GM21515 (cell line): ENCODE data around the gene GPR183.
A peak's percentile ranks its signal among the peaks of the same experiment; 100 is the strongest.

Experiments
- ATAC-seq: cut with Tn5 transposase; IDR thresholded peaks from one replicate; pipeline ENCODE4 v1.9.1; 2021; ENCODE audit not compliant: unreplicated experiment

GPR183 gene

DNA sequence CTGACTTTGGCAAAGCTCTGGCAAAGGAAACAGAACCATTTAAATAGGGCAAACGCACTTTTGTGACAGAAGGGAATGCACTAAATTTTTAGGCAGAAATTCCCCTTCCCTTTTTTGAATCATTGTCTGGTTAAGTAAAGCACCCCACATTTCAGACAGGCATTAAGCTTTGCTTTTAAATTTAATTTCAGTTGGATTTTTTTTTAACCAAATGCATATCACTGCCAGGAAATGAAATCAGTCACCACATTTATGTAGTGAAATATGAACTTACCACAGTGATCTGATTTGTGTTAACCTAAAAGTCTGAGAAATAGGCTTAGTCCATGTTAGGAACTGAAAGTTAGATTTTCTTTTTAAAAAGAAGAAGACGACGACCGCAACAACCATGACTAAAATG, 10.8 kb downstream of the GPR183 start:
- peak; percentile 57 for ATAC-seq

DNA sequence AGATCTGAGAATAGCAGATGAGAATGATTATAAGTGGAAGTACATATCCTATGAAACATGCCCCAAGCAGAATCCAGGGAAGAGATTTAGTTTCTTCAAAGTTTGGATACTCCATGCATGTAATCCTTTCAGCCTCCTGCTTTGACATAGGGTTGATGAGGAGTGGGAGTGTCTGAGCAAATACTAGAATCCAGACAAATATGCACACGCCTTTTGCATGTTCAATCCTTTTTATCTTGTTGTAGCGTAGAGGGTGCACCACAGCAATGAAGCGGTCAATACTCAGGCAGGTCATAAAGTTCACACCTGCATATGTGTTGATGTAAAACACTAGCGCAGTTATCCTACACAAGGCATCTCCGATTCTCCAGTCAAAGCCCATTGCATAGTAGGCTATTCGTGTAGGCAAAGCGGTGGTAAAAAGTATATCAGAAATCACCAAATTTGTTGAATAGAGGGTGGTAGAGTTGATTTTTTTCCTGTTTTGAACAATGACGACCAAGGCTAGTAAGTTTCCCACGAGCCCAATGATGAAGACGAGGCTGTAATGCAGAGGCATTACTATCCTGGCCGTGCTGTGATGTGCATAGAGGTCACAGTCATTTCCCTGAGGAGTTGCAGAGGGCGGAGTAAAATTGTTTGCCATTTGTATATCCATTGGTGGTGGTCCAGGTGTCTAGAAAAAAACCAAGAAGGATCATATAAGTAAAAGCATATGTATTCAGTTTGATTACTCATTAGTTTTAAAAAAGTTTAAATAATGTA, 11.5 kb downstream of the GPR183 start:
- ATAC-seq = no peak

DNA sequence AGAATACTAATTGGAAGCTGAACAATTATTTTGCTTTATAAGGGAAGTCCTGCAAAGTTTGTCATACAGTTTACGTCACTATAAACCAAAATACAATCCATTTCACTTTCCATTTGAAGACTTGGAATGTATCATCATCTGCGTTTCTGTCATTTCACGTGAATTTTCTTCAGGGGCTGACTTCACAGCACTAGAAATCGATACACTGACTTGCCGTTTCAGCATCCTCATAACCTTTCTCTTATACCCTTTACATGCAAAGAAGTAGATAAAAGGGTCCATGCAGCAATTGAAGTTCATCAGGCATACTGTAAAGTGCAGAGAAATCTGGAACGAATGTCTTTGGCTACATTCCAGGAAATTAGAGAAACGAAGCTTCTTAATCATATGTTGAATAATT, 12.2 kb downstream of the GPR183 start:
- no peak for ATAC-seq

DNA sequence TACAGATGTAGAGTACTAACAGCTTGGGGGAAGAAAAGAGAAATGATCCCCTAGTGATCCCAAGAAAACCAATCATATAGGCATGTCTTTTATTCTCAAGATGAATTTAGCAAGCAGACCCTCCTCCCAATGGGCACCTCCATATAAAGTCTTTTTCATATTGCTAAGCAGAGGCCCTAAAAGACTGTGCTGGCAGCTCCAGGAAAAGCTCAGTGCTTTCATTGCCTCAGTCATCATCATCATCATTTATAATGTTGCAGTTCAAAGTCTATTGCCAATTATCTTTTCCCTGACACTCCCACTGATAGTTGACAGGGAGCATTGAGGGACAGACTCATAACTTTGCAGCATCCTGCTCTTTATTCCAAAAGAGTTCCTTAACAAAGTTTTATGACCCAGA, 13.0 kb downstream of the GPR183 start:
- ATAC-seq = no peak

DNA sequence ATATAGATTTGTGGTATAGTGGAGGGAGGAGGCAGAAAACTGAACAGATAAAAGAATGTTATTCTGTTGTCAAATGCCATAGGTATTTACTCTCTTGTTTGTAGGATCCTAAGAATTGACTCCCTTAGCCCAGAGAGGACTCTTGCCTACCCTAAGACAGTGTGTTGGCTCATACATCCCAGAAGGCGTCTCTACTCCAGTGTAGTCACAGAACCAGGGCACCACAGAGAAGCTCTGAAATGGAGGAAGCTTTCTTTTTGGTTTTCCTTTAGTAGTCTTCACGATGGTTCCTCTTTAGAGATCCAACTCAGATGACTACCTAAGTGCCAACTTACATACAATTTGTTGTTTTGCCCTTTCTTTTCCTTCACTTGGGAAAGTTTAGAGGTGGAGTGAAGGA, 14.0 kb downstream of the GPR183 start:
- ATAC-seq = no peak

DNA sequence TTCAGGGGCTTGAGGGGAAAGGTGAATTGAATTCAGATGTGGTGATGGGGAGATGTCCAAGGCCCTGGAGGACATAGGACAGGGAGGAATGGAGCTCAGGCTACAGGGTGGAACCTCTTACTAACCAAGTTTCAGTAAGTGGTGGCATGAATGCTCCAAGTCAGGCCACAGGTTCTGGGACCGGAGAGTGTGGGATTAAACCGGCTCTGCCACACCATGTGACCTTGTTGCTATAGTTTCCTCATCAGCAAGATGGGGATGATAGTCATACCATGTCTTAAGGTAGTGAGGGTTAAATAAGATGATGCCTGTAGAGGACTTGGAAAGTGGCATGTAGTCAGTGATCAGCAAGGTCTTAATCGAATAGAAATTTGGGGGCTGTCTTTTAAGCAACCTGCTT, 16.3 kb downstream of the GPR183 start:
- ATAC-seq = no peak

DNA sequence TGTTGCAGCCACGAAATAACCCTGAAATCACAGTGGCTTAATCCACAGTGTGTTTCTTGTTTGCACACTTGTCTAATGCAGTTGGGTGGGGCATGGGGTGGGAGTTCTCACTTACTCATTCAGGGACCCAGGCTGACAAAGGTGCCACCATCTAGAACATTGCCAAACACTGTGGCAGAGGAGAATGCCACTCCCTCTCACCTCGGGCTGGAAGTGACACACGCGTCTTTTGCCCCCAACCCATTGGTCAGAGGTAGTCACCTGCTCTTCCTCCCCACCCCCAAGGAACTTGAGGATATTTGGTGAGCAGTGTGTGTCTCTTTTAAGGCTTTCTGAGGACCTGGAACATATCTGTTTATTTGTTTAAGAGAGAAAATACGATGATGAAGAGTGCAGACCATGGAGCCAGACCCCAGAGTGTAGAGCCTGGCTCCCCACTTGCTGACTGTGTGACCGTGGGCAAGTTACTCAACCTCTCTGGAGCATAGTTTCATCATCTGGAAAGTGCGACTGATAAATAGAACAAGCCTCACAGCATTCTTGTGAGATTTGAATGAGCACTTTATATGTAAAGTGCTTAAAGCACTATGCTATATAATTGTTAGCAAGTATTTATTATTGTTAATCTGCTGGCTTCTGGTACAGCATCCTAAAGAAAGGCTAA, 17.4 kb downstream of the GPR183 start:
- ATAC-seq = no peak

DNA sequence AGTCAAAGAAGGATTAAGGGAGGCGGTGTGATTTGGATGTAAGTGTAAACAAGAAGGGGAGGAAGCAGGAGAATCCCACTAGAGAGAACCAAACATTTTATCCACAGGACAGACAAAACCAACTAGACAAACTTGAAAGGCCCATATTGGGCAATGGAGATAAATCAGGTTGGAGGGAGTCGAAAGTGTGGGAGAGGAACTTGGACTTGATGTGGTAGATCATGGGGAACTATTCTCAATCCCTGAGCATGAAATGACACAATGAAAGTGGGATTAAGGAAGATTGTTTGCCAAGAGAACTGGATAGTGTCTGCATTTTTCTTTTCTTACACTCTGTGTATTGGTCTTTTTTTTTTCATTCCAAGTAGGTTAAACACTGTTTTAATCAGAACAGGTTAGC, 17.9 kb downstream of the GPR183 start:
- no peak for ATAC-seq

DNA sequence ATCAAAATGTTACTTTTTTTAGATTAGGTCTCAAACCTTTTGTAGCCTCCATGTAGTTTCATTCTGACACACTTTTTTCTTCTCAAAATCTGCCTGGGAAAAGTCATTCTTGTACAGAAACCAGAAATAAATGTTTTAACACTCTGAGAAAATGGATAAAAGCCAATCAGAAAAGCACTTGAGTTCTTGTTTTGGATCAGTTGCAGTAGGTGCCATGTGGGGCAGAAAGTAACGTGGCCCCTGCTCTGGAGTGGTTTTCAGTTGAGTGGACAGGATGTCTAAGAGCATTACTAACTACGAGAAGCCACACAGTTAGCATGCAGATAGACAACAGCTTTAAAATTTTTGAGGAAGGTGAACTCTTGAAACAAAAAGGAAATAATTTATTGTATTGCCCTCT, 19.1 kb downstream of the GPR183 start:
- ATAC-seq = peak; percentile 79

DNA sequence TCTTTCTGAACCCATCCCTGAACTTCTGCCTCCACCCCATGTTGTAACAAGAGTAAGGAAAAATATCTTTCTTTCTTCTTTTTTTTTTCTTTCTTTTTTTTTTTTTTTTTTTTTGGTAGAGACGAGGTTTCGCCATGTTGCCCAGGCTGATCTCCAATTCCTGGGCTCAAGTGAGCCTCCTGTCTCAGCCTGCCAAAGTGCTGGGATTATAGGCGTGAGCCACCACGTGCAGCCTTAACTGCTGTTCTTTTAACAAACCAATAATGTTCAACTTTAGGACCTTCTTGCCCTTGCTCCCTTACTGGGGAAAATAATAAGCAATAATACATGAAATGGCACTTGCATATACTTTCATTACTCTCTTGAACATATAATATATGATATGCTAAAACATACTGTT, 19.6 kb downstream of the GPR183 start:
- no peak for ATAC-seq

DNA sequence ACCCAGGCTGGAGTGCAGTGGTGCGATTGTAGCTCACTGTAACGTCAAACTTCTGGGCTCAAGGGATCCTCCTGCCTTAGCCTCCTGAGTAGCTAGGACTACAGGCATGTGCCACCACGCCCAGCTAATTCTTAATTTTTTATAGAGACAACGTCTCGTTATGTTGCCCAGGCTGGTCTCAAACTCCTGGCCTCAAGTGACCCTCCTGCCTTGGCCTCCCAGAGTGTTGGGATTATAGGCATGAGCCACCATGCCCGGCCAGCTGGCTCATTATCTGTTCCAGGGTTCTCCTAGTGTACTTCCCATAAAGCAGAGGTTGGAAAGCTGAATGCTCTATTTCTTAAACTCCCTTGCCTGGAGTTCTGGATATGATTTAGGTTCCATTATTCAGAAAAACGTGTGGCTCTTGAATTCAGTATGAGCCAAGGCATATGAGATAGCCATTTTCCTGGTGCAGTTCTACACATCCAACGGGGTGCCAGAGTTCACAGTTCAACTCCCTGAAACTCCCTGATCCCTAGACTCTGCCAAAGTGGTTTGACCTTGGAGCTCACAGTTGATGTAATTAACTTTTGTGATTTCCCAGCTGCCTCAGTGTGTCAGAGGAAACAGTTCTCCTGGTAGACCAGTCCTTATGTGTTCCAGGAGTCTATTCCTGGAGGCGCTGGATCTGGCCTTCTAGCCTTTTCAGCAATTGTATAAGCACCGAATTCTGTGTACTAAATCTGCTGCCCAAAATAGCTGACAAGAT, 21.6 kb downstream of the GPR183 start:
- no peak for ATAC-seq

DNA sequence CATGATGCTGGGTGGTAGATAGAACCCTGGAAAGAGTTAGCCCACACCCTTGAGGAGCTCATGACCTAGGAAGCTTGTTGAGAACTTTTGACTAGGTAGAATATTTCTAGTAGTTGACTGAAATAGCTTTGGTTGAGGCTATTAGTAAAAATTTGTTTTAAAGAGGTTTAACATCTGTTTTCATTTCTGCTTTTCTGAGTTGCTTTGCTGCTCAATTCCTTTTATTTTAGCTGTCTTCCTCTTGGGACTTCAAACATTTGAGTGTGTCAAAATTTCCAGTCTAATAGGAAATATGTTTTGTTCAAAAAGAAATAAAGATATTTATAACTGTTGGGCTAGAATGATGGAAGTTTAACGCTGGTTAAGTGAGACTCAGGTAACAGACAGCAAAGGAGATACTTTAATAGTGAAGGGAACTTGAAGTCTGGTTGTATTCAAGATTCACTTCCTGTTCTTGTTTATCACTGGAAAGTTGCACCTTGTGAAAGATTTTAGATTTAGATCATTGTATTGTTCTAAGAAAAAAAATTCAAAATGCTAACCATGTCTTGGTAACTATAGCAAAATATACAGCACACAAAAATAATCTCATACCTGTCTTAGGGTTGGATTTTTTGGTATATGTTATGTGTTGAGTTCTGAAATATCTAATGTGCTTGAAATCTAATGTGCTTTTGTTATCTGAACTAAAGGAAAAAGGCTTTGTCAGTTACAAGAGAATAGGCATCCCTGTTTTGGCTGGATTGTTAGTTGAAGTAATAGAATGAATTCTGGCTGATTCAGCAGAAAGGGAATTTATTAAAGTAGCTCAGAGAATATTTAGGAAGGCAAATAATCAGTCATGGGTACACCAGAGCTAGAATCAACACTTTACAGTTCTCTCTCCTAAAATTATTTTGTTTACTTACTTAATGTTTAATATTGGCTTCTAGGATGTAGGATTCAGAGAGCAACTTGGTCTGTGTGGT, 24.7 kb downstream of the GPR183 start:
- peak; percentile 69 for ATAC-seq

DNA sequence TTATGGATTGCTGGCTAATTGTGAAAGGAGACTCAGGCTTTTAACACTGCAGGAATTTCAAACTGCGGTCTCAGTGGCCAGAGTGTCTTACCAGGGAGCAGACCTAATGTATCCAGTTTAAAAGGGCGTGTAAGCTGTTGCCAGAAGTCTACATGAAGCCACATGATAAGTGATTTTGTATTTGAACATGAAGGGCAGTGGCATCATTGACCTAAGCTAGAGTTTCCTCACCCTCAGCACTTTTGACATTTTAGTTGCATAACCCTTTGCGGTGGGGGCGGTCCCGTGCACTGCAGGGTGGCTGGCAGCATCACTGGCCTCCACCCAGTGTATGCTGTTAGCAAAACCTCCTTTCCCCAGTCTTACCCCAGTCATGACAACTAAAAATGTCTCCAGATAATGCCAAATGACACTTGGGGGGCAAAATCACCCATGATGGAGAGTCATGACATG, 25.4 kb downstream of the GPR183 start:
- ATAC-seq = peak; percentile 70

DNA sequence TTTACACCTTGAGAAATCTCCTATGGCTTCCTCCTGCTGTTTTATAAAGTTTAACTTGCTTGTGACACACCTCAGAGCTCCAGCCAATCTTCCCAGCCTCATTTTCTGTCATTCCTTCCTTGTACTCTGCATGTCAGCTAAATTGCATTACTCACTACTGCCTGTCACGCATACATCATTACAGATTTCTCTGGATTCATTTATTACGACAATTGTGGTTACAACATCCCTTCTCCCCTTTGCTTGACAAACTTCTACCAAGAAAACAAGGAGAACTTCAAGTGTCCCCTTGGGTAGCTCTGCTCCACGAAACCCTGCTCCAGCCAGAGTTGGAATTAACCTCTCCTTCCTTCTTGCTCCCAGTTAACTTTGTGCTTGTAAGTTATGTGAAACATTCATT, 27.0 kb downstream of the GPR183 start:
- ATAC-seq = no peak

DNA sequence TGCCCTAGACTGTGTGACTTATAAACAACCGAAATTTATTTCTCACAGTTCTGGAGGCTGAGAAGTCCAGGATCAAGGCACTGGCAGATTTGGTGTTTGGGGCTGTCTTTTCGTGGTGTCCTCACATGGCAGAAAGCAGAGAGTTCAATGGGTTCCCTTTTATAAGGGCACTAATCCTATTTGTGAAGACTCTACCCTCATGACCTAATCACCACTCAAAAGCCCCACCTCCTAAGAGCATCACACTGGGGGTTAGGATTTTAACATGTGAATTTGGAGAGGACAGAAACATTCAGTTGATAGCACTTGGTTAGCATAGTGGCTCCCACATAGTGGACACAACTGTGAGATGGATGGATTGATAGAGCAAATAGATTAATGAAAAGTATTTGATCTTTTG, 27.6 kb downstream of the GPR183 start:
- no peak for ATAC-seq

DNA sequence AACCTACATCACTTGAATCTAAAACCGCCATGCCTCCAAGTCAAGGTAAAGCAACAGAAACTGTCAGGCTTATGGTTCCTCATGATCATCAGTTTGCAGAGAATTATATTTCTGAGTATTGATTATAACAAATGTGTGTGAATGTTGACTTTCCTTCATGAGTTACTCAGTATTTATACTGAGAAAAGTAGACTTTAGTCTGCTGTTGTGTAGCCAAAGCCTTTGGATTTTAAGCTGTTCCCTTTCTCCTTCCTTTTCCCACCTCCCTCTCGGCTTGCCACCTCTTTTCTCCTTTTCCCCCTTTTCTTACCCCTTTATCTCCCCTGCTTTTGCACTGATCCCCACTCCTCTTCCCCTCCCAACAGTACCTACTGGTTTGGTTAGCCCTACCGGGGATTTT, 28.4 kb downstream of the GPR183 start:
- no peak for ATAC-seq

DNA sequence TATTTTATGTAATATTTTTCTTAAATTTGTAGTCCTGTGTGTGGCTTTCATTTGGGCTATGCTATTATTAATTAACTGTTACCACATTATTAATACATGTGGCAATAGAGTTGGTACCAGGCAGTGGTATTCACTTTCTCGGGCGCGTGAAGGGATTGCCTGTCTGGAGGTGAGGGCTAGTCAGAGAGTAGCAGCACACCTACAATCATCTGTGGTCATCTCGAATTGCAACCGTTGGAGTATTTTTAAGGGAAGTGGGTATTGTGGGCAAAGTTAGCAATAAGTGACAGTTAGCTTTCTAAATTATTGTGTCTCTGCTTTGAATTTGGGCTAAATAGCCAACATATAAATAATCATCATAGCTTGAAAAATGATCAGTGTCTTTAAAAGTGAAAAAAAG, 29.0 kb downstream of the GPR183 start:
- ATAC-seq = no peak

DNA sequence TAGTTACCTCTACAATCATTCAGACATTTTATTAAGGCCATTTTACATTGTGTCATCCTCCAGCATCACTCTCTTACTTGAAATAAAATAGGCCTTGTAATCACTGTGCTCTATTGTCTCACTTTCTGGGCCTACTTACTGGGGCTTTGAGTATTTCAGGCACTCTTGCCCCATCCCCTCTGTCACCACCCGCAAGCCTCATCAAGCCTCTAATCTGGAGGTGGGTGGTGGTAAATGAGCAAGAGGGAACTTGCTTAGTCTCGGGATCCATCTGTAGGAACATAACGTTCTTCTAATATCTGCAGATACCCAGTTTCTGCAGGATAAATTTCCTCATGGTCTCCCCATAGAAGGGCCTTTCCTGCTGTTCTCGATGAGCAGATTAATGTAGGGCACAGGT, 29.6 kb downstream of the GPR183 start:
- ATAC-seq = no peak

DNA sequence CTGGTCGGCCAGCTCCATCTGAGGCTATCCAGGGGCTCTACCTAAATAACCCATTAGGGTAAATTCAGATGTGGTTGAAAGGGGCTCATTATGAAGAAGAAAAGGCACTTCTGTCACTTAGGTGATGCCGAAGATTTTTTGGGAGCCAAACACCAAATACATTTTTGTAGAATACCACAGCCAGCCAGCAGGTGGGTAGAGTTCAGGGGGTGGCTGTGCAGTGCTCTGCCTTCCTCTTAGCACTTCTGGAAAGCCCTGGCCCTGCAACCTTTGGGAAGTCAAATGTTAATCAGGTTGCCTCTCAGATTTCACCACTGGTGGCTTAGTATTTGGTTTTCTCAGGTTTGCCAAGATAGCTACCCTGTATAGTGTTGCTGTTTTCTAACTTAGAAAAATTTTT, 30.5 kb downstream of the GPR183 start:
- no peak for ATAC-seq

DNA sequence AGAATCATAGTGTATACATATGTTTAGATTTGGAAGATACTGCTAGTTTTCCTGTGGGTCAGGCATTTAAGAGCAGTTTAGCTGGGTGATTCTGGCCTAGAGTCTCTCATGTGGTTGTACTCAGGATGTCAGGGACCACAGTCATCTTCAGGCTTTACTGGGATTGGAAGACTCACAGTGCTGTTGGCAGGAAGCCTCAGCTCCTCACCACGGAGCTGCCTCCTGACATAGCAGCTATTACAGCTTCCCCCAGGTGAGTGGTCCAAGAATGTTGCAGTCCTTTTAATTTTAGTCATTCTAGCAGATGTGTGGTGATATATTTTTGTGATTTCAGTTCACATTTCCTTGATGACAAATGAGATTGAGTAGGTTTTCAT, 32.1 kb downstream of the GPR183 start:
- no peak for ATAC-seq

DNA sequence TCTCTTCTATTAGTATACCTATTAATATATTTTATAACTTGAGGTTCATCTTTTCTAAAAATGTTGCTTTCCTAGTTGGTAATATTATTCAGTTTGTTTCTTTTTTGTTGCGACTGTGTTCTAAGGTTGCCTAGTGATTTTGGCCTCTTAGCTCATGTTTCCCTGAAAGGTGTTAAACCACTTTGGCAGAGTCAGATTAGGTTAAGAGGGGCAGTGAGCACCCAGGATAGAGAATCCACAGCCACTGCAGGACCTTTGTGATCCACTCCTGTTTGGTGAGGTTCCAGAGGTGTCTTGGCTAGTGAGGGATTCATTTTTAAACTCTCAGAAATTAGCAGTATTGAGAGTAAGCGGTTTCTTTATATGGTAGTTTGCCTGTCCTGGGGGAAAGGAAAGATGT, 34.1 kb downstream of the GPR183 start:
- ATAC-seq = no peak
